Right lobe of liver (tissue), 4 donors: ENCODE results near the gene GRID1.

Source experiments
- CTCF ChIP-seq, 4 donors: fragments of 200-600 bp in 3 of 4; fragments of 450-650 bp in 1 of 4; IDR thresholded peaks; one replicate each; pipeline versions ENCODE4 v1.5.1 to v1.8.0; 2016 to 2022; ENCODE audit warnings: antibody characterized with exemption in 4 of 4, mild to moderate bottlenecking in 2 of 4
- POLR2A ChIP-seq: fragments of 450-650 bp; IDR thresholded peaks from one replicate; pipeline ENCODE4 v1.6.1; 2017; ENCODE audit warnings: antibody characterized with exemption, mild to moderate bottlenecking
- donor health status: DM: no; HTN: no; CAD: no.
- donor health status: DM: no; HTN: no; CAD: no.
- donor health status: DM: no; HTN: yes; CAD: no.

GRCh38 chr10:86295791-86296190 is 70.8 kb downstream of the GRID1 start:
- TF ChIP-seq CTCF (IDR thresholded peaks at IDR 0.05) (no peak), POLR2A (no peak)
